HuH-7.5 (cell line): ENCODE results near the gene TRIM68.

ENCODE experiments used
- DNase-seq: peaks from one replicate; pipeline ENCODE4 v3.0.0; 2011; ENCODE audit warnings: low spot score

The TRIM68 gene, protein sequence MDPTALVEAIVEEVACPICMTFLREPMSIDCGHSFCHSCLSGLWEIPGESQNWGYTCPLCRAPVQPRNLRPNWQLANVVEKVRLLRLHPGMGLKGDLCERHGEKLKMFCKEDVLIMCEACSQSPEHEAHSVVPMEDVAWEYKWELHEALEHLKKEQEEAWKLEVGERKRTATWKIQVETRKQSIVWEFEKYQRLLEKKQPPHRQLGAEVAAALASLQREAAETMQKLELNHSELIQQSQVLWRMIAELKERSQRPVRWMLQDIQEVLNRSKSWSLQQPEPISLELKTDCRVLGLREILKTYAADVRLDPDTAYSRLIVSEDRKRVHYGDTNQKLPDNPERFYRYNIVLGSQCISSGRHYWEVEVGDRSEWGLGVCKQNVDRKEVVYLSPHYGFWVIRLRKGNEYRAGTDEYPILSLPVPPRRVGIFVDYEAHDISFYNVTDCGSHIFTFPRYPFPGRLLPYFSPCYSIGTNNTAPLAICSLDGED

GRCh38 chr11:4607781-4608666 lies at the start of gene TRIM68:
Gene TRIM68 (minus strand): TSS chr11:4608231. CDS start chr11:4605504, 2,727 bp downstream.
- peak; percentile 79 for DNase-seq

- DNase-seq = no peak
Measured at GRCh38 chr11:4654635-4655369, 46.8 kb upstream of the TRIM68 start.

DNA sequence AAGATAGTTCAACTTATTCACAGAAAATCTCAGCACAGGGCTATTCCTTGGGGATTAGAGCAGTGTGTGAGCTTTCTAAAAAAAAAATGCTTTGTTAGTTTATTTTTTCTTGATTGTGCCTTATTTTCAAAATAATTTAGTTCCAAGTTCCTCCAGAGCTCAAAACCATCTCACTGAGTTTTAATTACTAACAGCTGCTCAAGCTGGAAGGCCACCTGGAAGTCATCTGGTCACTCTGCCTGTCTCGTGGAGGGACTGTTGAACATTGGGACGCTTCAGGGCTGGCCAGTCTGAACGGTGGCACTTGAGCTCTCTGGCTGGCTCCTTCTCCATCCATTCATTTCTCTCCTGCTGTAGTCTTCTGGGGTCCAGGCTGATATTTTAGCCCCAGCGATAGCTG lies 39.7 kb upstream of the TRIM68 start:
- DNase-seq = no peak

GRCh38 chr11:4645974-4646373 lies 37.9 kb upstream of the TRIM68 start:
- no peak for DNase-seq

DNA sequence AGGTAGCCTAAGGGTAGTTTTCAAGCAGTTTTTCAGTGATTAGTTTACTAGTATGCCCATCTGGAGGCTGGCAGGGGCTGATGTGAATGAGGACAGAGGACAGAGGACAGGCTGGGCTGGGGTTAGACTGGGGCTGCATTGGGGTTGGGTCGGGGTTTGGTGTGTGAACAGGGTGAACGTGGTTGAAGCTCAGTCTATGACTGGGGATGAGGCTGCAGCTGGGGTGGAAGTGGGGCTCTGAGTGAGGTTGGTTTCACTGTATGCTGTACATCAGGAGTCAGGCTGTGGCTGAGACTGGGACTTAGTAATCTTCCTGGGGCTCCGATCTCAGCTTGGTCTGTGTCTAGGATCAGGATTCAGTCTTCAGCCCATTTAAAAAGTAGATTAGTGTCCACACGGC lies 36.2 kb upstream of the TRIM68 start:
- no peak for DNase-seq

GRCh38 chr11:4643682-4644081 lies 35.7 kb upstream of the TRIM68 start, which contains the start of gene OR51E1:
Gene OR51E1 (plus strand): TSS chr11:4643982. CDS start chr11:4652527, 8,545 bp downstream.
- DNase-seq = no peak

GRCh38 chr11:4643076-4643475 lies 35.0 kb upstream of the TRIM68 start:
- no peak for DNase-seq

- no peak for DNase-seq
Measured at GRCh38 chr11:4642043-4642442, 34.0 kb upstream of the TRIM68 start.

GRCh38 chr11:4641501-4641900 lies 33.5 kb upstream of the TRIM68 start:
- no peak for DNase-seq

GRCh38 chr11:4639931-4640330 lies 31.9 kb upstream of the TRIM68 start:
- no peak for DNase-seq

- DNase-seq = no peak
Measured at GRCh38 chr11:4637662-4638047, 29.6 kb upstream of the TRIM68 start.

DNA sequence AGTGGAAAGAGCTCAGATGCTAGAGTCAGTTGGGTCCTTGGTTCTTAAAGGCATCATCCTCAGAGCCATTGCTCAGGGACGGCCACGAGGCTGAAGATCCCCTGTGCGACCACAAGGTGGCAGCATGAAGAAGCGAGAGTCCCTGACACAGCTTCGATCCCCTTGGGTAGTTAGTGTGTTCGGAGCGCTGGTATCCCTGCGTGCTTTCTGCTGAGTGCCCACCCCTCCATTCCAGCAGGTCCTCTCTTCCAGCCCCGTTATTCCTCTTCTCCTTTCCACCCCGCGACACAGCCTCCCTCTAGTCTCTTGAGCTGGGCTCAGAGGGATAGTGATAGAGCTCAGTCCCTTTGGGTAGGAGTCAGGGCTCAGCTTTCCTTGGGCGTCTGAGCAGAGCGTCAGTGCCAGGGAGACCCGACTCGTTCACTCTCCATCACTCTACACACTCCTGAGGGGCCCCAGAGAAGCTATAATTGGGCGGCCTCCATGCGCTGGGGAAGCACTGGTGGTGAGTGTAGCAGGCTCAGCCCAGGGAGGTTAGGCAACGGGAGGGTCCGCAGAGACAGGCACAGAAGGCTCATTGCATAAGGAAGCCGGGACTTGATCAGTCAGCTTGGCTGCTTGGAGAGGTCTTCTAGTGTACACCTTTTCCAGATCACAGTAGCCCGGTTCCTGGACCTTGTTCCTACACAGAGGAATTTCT lies 29.1 kb upstream of the TRIM68 start, which contains the start of gene OR51D1:
Gene OR51D1, plus strand, starts transcription at position 516 of the 700 bp plus-strand sequence. CDS start 2,314 bp downstream, outside the sequence.
- DNase-seq = peak; percentile 26

GRCh38 chr11:4636136-4636535 lies 28.1 kb upstream of the TRIM68 start:
- DNase-seq = no peak

DNA sequence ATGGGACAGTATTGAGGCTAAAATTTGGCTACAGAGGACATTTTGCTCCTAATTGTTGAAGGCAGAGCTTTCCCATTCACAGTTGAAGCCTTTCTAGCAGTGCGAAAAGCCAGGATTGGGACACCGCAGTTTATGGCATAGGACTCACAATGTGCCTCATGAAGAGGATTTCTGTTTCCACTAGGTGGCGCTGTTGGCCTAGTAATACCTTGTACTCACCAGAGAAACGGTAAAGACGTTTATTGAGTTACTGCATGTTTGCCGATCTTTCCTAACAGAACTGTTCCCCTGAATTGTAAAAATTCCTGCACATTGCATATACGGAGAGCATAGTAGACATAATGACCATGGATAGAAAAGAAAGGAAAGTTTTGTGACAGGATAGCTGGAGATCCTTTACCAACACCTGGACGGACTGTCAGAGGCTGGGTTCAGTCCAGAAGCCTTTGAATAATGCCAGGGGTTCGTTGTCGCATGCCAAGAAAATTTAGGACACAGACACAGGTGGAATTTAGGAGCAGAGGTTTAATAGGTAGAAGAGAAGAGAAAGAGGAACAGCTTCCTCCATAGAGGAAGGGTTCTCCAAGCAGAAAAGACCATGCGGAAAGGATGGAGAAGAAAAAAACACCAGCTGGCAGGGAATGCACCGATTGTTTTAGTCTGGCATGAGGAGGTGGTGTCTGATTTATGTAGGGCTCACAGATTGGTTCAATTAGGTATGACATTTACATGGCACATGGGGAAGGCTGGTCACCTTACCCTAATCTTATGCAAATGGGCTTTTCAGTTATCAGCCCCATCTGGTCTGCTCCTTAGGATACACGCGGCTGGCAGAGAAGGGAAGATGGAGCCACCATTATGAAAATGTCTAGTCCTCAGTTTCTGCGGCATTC lies 18.4 kb upstream of the TRIM68 start:
- DNase-seq = no peak

GRCh38 chr11:4619514-4619913 lies 11.5 kb upstream of the TRIM68 start:
- DNase-seq = no peak

DNA sequence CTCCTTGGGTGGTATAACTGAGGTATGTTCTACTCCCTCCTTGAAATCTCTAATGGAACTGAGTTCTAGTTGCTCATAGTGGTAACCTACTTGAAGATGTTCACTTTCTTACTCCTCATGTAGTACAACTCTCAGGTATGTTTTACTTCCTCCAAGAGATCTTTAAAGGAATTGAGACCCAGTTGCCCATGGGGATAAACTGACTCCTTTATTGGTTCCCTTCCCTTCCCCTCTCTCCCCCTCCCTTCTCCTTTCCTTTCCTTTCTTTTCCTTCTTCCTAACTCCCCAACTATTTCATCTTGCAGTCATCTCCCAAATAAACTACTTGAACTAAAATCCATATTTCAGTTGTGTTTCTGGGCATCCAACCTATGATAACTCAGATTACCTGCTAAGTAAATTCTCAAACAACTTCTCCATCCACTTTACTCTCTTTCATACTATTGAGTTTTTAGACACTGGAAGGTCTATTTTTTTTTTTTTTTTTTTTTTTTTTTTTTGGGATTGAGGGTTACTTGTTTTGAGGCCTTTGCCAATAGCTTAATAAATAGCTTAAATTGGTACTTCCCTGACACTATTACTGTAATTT lies 7.9 kb upstream of the TRIM68 start:
- no peak for DNase-seq

GRCh38 chr11:4611986-4612385 lies 4.0 kb upstream of the TRIM68 start:
- DNase-seq = no peak

- DNase-seq = no peak
Measured at GRCh38 chr11:4610258-4610935, 2.4 kb upstream of the TRIM68 start.

GRCh38 chr11:4607096-4607495 lies 935 bp downstream of the TRIM68 start:
- DNase-seq = no peak
